ENCODE data around the gene FXYD1. TPM values are rescaled to one million over a fixed set of nuclear protein-coding genes. Genes with fewer than 3 reads are reported as not detected.

Gene FXYD1
- total and polyA plus RNA-seq, 8 donors, result 7.5 to 193 (median 24.0) TPM; not detected in 1

GRCh38 chr19:35095667-35096368 lies 42.8 kb upstream of the FXYD1 start:
- Histone ChIP-seq H3K36me3 (no peaks in the 10 kb centered on the region), H3K27ac (no peak overlapping the region), H3K4me1 (peaks cover 3 to 10% (median 6%) of the 10 kb centered on the region in 4 donors), H3K27me3 (peaks cover 0 to 6% (median 2%) of the 10 kb centered on the region in 3 donors), H3K4me3 (no peak overlapping the region), H3K9me3 (no peaks in the 10 kb centered on the region)
- DNase-seq, result peak in 1 of 2 donors; percentile 38
- TF ChIP-seq POLR2AphosphoS5 (IDR thresholded peaks at IDR 0.05), result no peak
- 67 to 79% (median 76%) methylated on average over 8 of the region's 8 CpGs for WGBS, 5 donors
- intact Hi-C loops (cut with DNase I; ENCODE audit: low total_unique reads), result no loop called here

- H3K4me1 ChIP-seq, result peaks cover 0 to 4% (median 2%) of the 10 kb centered on the region in 4 donors
- TF ChIP-seq POLR2A (IDR thresholded peaks at IDR 0.05) (no peak), EP300 (IDR thresholded peaks at IDR 0.05) (no peak), POLR2AphosphoS5 (IDR thresholded peaks at IDR 0.05) (no peak), CTCF (IDR thresholded peaks at IDR 0.05) (no peak)
- no peak overlapping the region for H3K4me3 ChIP-seq
- WGBS, 5 donors, result 58 to 73% (median 67%) methylated on average over 28 to 29 of the region's 29 CpGs
- H3K27me3 ChIP-seq, result no peaks in the 10 kb centered on the region
- H3K27ac ChIP-seq, result no peak overlapping the region
- H3K9me3 ChIP-seq, result no peaks in the 10 kb centered on the region
- intact Hi-C loops (cut with DNase I; ENCODE audit: low total_unique reads), result no loop called here
- DNase-seq, result peak in 1 of 2 donors; percentile 85
- no peaks in the 10 kb centered on the region for H3K36me3 ChIP-seq
Measured at GRCh38 chr19:35098413-35099049, 40.1 kb upstream of the FXYD1 start.

DNA sequence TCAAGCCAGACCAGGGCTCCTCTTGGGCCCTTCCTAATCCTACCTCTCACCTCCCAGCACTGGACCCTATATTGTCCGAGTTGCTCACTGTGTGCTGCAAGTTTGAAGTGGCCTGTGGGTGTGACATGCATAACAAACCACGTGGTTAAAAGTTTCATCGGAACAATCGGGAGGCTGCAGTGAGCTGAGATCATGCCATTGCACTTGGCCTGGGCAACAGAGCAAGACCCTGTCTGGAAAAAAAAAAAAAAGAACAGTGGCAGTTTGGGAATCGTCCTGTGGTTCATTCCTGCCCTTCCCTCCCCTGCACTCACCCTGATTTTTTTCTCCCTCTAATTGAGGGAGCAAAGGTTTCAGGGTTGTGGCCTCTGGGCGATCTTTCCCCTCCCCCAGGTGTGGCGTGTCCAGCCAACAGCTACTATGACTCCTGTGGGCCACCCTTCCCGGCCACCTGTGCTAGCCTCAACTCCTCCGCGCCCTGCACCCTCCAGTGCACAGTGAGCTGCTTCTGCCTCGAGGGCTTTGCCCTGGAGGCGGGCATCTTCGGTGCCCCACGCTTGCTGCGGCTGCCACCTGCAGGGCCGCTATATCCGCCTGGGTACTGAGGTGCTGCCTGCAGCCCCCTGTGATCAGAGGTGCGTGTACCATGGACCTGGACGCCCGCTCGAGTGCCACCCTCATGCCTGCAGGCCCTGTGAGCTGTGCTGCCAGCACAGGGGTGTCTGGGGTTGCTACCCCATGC lies 39.3 kb upstream of the FXYD1 start:
- no peak overlapping the region for H3K27ac ChIP-seq
- peaks cover 0 to 4% (median 2%) of the 10 kb centered on the region in 4 donors for H3K4me1 ChIP-seq
- no peaks in the 10 kb centered on the region for H3K27me3 ChIP-seq
- no peak overlapping the region for H3K4me3 ChIP-seq
- H3K9me3 ChIP-seq, result no peaks in the 10 kb centered on the region
- no peak for DNase-seq
- 82 to 90% (median 87%) methylated on average over 18 to 21 of the region's 21 CpGs for WGBS, 5 donors
- intact Hi-C loops (cut with DNase I; ENCODE audit: low total_unique reads), result no loop called here
- H3K36me3 ChIP-seq, result no peaks in the 10 kb centered on the region
- no peak for TF ChIP-seq EP300 (IDR thresholded peaks at IDR 0.05)
- no peak for TF ChIP-seq POLR2AphosphoS5 (IDR thresholded peaks at IDR 0.05)
- TF ChIP-seq POLR2A (IDR thresholded peaks at IDR 0.05), result no peak
- no peak for TF ChIP-seq CTCF (IDR thresholded peaks at IDR 0.05)

GRCh38 chr19:35099897-35100275 lies 38.7 kb upstream of the FXYD1 start:
- Histone ChIP-seq H3K4me3 (no peak overlapping the region), H3K36me3 (no peaks in the 10 kb centered on the region), H3K27ac (no peak overlapping the region), H3K27me3 (no peaks in the 10 kb centered on the region), H3K9me3 (no peaks in the 10 kb centered on the region), H3K4me1 (peaks cover 0 to 4% (median 2%) of the 10 kb centered on the region in 4 donors)
- TF ChIP-seq POLR2A (IDR thresholded peaks at IDR 0.05), result no peak
- TF ChIP-seq POLR2AphosphoS5 (IDR thresholded peaks at IDR 0.05), result no peak
- TF ChIP-seq CTCF (IDR thresholded peaks at IDR 0.05), result no peak
- TF ChIP-seq EP300 (IDR thresholded peaks at IDR 0.05), result no peak
- 94 to 97% (median 95%) methylated on average over 5 to 13 of the region's 13 CpGs for WGBS, 5 donors
- intact Hi-C loops (cut with DNase I; ENCODE audit: low total_unique reads), result no loop called here
- DNase-seq, result no peak
